Daoy (cell line): Measurements from ENCODE around the gene NTSR1. TPM values are rescaled to one million over a fixed set of nuclear protein-coding genes. Genes with fewer than 3 reads are reported as not detected.

Experiments
- DNase-seq: peaks from one replicate; pipeline ENCODE4 v3.0.0-alpha.2; 2015; ENCODE audit warnings: low read depth
- total RNA-seq: library from RNA; depleted of rRNA; stranded (reverse); fragments of >200 nt; shearing (Covaris generic); gene quantifications from 2 replicates; pipeline ENCODE4 v1.2.3, GENCODE V29; 2014

The NTSR1 gene
- total RNA-seq, 1 experiment from 2014 or later: 0.17 TPM

DNA sequence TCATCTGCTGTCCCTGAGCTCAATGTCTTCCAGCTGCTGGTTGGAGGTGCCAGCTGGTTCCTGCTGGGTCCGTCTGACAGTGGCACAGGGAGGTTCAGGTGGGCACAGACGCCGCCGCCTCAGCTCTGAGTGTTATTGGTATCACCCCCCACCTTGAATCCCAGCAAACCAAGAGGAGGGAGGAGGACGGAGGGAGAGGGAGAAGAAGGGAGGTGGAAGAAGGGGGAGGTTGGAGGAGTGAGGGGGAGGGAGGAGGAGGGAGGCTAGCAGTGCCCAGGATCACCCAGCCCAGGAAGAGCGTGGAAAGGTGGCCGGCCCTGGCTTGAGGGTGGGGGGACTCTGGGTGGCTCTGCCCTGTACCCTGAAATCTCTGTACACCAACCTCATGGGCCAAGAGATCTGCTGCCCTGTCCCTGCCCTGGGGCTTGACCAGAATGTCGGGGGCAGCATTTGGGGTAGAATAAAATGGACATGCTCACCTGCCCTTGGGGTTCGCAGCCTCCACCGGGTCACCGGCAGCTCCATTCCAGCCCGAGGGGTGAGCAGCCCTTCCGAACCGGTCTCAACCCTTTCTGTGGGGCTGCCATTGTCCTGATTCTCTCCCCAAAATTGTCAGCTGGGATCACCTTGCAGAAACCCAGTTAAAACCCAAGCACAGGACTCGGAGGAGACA, 17.1 kb downstream of the NTSR1 start:
- no peak for DNase-seq

DNA sequence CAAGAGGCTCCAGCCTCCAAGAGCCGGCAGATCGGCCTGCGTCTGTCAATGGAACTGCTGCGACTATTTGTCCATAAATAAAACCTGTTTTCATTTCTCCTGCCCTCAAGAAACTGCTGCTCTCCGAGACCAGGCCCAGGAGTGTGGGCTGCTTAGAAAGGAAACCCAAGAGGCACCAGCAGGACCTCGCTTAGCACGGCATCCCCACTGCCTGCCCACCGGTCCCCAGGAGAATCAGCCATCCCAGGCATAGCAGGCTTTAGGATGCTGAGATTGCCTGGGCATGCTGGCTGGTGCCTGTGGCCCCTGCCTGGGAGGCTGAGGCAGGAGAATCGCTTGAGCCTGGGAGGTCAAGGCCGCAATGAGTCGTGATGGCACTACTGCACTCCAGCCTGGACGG, 17.6 kb downstream of the NTSR1 start:
- no peak for DNase-seq

GRCh38 chr20:62726716-62727583, 18.3 kb downstream of the NTSR1 start:
- no peak for DNase-seq

DNA sequence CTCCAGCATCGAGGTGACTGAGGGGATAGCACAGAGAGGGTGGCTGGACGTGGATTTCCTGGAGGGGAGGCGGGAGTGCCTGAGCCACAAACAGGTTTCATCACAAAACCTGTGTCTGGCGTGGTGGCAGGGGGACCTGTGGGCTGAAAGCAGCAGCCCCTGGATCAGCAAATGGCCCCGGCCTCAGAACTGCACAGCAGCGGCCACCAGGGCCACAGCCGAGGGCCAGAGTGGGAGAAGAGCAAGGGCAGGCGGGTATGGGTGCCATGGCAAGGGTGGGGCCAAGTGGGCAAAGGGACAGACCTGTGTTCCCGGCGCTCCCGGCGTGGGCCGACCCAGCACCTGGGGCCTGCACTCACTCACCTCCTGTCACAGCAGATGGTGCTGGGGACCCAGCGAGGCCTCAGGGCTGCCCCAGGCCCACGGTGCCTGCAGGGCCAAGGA, 19.0 kb downstream of the NTSR1 start:
- no peak for DNase-seq

DNA sequence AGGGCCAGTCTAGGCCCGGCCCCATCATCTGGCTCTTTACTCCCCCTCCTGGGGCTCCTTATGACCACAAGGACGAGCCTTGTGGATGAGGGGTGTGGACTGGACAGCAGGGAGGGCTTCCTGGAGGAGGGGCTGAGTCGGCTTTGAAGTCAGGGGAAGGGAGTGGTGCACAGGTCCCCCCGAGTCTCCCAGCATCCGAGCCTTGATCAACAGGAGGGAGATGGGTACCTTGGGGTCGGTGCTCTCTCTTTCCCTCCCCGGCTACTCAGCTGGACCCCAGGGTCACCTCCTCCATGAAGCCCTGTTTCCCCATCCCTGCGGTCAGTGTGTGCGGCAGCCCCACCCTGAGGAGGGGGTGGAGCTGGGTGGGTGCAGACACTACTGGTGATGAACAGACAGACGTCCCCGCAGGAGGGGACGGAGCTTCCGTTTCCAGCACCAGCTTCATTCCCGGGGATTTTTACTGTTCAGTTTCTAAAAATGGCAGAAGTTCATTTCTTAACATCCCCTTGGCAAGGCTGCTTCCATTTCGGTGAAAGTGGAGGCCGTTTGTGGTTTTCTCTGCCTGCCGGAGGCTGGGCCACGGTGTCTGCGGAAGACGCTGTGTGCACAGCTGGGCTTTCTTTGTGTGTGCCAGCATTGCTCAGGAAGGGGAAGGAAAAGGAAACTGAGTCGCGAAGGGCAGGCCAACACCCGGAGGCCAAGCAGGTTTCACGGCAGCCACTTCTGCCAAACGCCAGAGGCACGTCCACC, 19.6 kb downstream of the NTSR1 start:
- DNase-seq: no peak

DNA sequence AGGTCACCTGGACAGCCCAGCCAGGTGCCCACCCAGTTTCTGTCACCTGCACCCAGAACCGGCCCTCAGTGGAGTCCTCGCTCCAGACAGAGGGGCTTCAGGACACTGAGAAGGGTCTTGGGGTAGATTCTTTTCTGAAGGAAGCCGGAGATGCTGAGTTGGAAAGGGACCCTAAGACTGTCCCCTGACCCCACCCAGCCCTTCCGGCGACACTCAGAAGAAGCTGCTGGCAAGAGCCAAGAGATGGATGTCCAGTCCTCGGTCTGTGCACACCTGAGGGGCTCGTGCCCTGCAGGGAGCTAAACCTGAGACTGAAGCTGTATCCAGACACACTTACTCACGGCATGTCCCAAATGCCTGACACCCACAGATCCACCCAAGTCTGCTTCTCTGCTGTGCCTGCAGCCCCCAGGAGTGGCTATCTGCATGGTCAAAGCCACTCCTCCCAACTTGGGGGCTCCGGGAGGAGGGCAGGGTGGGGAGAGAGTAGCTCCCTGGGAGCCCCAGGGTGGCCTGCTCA, 20.2 kb downstream of the NTSR1 start:
- no peak for DNase-seq

DNA sequence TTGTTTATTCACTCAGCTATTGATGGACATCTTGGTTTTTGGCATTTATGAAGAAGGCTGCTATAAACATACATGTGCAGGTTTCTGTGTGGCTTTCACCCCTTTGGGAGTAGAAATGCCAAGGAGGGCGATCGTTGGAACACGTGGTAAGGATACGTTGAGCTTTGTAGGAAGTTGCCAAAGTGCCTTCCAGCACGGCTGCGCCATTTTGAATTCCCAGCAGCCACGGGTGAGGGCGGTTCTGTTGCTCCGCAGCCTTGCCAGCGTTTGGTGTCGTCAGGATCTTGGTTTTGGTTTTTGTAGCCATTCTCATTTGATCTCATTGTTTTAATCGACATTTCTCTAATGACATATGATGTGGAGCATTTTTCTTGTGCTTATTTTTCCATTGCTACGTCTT, 21.8 kb downstream of the NTSR1 start:
- no peak for DNase-seq

GRCh38 chr20:62732031-62732760, 23.6 kb downstream of the NTSR1 start:
- no peak for DNase-seq

DNA sequence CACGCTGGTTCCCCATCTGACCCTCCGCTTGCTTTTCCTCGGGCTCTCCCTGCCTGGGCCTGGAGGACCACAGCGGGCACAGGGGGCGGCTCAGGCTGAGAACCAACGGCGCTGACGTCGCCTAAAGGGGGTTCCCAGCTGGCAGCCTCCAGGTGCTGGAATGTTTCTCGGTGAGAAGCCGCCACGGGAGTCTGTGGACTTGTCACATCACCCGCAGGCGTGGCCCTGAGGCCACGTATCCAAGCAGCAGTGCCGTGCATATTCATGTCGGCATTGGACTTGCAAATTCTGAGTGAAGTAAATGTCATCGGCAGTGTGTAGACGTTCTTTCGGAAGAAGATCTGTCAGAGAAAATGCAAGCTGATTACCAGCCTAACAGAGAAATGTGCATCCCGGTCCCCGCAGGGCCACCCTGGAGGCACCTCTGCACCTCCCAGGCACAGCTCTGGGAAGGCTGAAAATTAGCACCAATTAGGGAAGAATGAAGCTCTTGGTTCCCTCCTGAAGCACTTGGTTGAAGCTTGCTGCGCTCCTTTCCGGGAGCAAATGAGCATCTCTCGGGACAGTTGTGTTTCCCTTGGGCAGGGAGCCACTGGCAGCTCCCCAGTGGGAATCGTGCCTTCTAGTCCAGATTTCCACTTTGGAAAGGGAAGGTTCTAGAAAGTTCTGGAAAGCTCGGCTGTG, 24.3 kb downstream of the NTSR1 start:
- no peak for DNase-seq

DNA sequence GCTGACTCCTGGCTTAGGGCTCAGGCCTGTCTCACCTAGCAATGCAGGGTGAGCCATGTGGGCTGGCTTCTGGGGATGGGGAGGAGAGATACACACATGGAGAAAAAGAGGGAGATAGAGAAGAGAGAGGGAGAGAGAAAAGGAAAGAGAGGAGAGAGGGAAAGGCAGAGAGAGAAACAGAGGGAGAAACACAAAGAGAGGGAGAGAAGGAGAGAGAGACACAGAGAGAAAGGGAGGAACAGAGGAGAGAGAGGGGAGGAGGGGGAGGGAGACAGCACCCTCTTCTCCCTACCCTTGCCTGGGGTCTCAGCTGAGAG, 24.8 kb downstream of the NTSR1 start:
- no peak for DNase-seq

- DNase-seq: no peak
Observed at GRCh38 chr20:62733891-62734290, 25.3 kb downstream of the NTSR1 start.

GRCh38 chr20:62734326-62734725, 25.7 kb downstream of the NTSR1 start:
- DNase-seq: no peak

- DNase-seq: no peak
Observed at GRCh38 chr20:62734881-62735280, 26.2 kb downstream of the NTSR1 start.

DNA sequence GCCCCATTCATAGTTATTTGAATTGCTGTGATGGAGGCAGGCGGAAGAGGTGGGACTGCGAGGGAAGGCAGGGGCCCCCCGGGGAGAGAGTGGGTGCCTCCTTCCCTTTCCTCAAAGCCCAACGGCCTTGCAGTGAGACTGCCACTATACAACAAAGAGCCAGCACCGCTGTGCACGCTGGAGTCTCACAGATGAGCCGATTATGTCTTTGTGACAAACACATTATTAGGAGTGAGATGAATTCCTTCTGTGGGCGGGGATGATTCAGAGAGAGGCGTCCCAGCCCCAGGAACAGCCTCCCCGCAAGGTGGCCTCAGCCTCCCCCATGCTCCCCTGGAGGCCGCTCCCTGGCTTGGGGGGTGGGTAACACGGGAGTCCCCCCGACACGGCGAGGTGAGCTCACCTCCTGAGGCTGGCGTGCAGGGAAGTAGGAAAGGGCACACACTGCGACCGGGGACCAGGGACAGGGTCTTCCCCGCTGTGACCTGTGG, 26.7 kb downstream of the NTSR1 start:
- peak; percentile 37 for DNase-seq

- DNase-seq: no peak
Observed at GRCh38 chr20:62736026-62736406, 27.4 kb downstream of the NTSR1 start.

GRCh38 chr20:62736407-62737071, 27.9 kb downstream of the NTSR1 start:
- DNase-seq: no peak

DNA sequence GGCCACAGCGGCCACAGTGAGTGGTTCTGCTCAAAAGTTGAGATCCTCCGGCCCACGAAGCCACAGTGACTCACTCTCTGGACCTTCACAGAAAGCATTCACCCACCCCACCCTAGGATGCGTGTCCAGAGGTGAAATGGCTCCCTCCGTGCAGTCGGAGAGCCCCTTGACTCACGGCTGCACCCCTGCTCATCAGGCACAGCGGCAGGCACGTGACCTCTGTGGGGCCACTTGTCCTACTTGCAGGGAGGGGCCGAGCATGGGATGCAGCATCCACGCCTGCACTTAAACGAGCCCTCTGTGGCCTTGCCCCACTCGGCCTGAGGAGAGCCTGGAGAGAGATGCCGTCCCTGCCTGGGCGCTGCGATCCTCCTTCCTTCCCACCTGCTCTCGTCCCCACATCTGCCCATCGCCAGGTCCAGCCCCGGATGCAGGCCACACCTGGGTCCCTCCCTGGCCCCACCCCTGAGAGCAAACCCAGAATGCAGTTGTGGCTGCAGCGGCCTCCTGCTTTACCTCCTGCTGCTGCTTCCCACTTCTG, 28.7 kb downstream of the NTSR1 start:
- no peak for DNase-seq

- no peak for DNase-seq
Observed at GRCh38 chr20:62738025-62738881, 29.6 kb downstream of the NTSR1 start.

- DNase-seq: no peak
Observed at GRCh38 chr20:62739067-62739466, 30.4 kb downstream of the NTSR1 start.
